Fibroblast of the aortic adventitia (primary cell): ENCODE data around the gene OSBPL3. TPM values are rescaled to one million over a fixed set of nuclear protein-coding genes. Genes with fewer than 3 reads are reported as not detected.

Source experiments
- DNase-seq: peaks from one replicate; pipeline ENCODE4 v3.0.0-alpha.2; 2010; ENCODE audit warnings: low read depth
- H3K4me3 ChIP-seq: 2 replicates; pipeline ENCODE4 v1.5.1; 2011; ENCODE audit warnings: low read depth, mild to moderate bottlenecking, control low read depth, low read length, moderate library complexity
- CTCF ChIP-seq: IDR thresholded peaks from 2 replicates; pipeline ENCODE4 v1.5.1; 2011; ENCODE audit warnings: mild to moderate bottlenecking, low read length, control low read depth, inconsistent platforms; ENCODE audit not compliant: insufficient read depth
- total RNA-seq: library from RNA; depleted of rRNA; stranded (reverse); fragments of >200 nt; gene quantifications from 2 replicates; pipeline ENCODE4 v1.2.3, GENCODE V29; 2012; ENCODE audit warnings: low replicate concordance

Gene OSBPL3
- total RNA-seq, 1 donor, result 46.0 TPM

GRCh38 chr7:24863626-24864025 is 116.4 kb downstream of the OSBPL3 start:
- DNase-seq, result no peak
- no peak for TF ChIP-seq CTCF
- H3K4me3 ChIP-seq, result no peak overlapping the region

GRCh38 chr7:24862461-24862860 is 117.5 kb downstream of the OSBPL3 start:
- no peak for TF ChIP-seq CTCF
- DNase-seq, result no peak
- no peak overlapping the region for H3K4me3 ChIP-seq

GRCh38 chr7:24861336-24861735 is 118.6 kb downstream of the OSBPL3 start:
- DNase-seq, result no peak
- no peak for TF ChIP-seq CTCF
- H3K4me3 ChIP-seq, result no peak overlapping the region

- DNase-seq, result no peak
- H3K4me3 ChIP-seq, result no peak overlapping the region
Observed at GRCh38 chr7:24860611-24861010, 119.4 kb downstream of the OSBPL3 start.

GRCh38 chr7:24858108-24858977 is 121.6 kb downstream of the OSBPL3 start:
- no peak for DNase-seq
- no peak for TF ChIP-seq CTCF
- H3K4me3 ChIP-seq, result no peak overlapping the region

More at GRCh38 chr7:24860611-24861010, 119.4 kb downstream of the OSBPL3 start:
- no peak for TF ChIP-seq CTCF

- DNase-seq, result no peak
- no peak overlapping the region for H3K4me3 ChIP-seq
- TF ChIP-seq CTCF, result no peak
Observed at GRCh38 chr7:24857623-24858022, 122.4 kb downstream of the OSBPL3 start.
